Kidney (tissue), 14 donors: ENCODE measurements around the gene ZRSR2. TPM values are rescaled to one million over a fixed set of nuclear protein-coding genes. Genes with fewer than 3 reads are reported as not detected.

ENCODE experiments used
- DNase-seq, 5 donors: peaks; one replicate each; pipeline ENCODE4 v3.0.0-alpha.2; 2013 to 2020
- FAIRE-seq: peaks from 2 replicates; lab custom pipeline; 2012; peaks lifted over from hg19 to GRCh38; lab: Jason Lieb, UNC
- H3K27ac ChIP-seq, 2 donors: one replicate each; pipeline ENCODE4 v1.7.0; 2013; ENCODE audit warnings: low read depth in 2 of 2, low read length in 2 of 2, inconsistent platforms in 1 of 2
- H3K27me3 ChIP-seq: one replicate; pipeline ENCODE4 v1.7.1; 2013; ENCODE audit warnings: low read length, inconsistent platforms; ENCODE audit not compliant: control insufficient read depth, insufficient read depth
- H3K36me3 ChIP-seq, 3 donors: one replicate each; pipeline versions ENCODE4 v1.7.0 to v1.7.1; 2013; ENCODE audit warnings: low read length in 3 of 3, control low read depth in 1 of 3, inconsistent platforms in 1 of 3; ENCODE audit not compliant: insufficient read depth in 3 of 3, control insufficient read depth in 2 of 3
- H3K4me1 ChIP-seq, 3 donors: one replicate each; pipeline versions ENCODE4 v1.7.0 to v1.7.1; 2013; ENCODE audit warnings: low read length in 3 of 3, inconsistent platforms in 1 of 3, low read depth in 1 of 3; ENCODE audit not compliant: control insufficient read depth in 2 of 3, insufficient read depth in 2 of 3
- H3K4me3 ChIP-seq, 3 donors: one replicate each; pipeline versions ENCODE4 v1.7.0 to v1.8.1; 2013; ENCODE audit warnings: low read length in 3 of 3, control low read depth in 1 of 3, inconsistent platforms in 1 of 3
- H3K9ac ChIP-seq, 3 donors: one replicate each; pipeline versions ENCODE4 v1.7.0 to v1.7.1; 2013; ENCODE audit warnings: low read length in 3 of 3, control low read depth in 1 of 3, inconsistent platforms in 1 of 3
- H3K9me3 ChIP-seq, 3 donors: one replicate each; pipeline versions ENCODE4 v1.7.0 to v1.7.1; 2013; ENCODE audit warnings: low read length in 3 of 3, control low read depth in 1 of 3, inconsistent platforms in 1 of 3; ENCODE audit not compliant: control insufficient read depth in 2 of 3, insufficient read depth in 1 of 3
- intact Hi-C: fragments of 100-400 bp; cut with DNase I; formaldehyde crosslinking; loops from one replicate; pipeline ENCODE4 v1.11.1; 2022
- polyA plus RNA-seq: library from polyadenylated mRNA; stranded (reverse); fragments of 350-450 nt; fragmentation: Illumina TruSeq; extraction: RNeasy Lipid Tissue Mini Kit (QIAGEN cat#74804); gene quantifications from one replicate; pipeline ENCODE4 v1.2.3, GENCODE V29; 2014; ENCODE audit warnings: low read depth, low replicate concordance; ENCODE audit not compliant: insufficient read depth
- total RNA-seq: library from RNA; stranded (reverse); fragmentation: NEBNext Ultra II Directional; extraction: Animal tissue kit (Norgen Biotek cat#: 25700); gene quantifications from one replicate; pipeline ENCODE4 v1.2.1, GENCODE V29; 2021
- TF ChIP-seq, protein P1 (sequence below): IDR thresholded peaks from 3 replicates; pipeline ENCODE4 v1.5.1; 2012; ENCODE audit warnings: mild to moderate bottlenecking, moderate library complexity, borderline replicate concordance; ENCODE audit not compliant: insufficient read depth; ENCODE audit errors: extremely low read depth
- donor health status: control.
- donor health status: control.
- donor health status: control.
- donor health status: control.
- donor health status: control.
- donor health status: DM: yes; HTN: yes; CAD: no.
- donor health status: Normal renal cell carcinoma (clear cell type).

The ZRSR2 gene
- total and polyA plus RNA-seq, 2 donors from 2014 or later: 12.8 to 15.6 TPM

DNA sequence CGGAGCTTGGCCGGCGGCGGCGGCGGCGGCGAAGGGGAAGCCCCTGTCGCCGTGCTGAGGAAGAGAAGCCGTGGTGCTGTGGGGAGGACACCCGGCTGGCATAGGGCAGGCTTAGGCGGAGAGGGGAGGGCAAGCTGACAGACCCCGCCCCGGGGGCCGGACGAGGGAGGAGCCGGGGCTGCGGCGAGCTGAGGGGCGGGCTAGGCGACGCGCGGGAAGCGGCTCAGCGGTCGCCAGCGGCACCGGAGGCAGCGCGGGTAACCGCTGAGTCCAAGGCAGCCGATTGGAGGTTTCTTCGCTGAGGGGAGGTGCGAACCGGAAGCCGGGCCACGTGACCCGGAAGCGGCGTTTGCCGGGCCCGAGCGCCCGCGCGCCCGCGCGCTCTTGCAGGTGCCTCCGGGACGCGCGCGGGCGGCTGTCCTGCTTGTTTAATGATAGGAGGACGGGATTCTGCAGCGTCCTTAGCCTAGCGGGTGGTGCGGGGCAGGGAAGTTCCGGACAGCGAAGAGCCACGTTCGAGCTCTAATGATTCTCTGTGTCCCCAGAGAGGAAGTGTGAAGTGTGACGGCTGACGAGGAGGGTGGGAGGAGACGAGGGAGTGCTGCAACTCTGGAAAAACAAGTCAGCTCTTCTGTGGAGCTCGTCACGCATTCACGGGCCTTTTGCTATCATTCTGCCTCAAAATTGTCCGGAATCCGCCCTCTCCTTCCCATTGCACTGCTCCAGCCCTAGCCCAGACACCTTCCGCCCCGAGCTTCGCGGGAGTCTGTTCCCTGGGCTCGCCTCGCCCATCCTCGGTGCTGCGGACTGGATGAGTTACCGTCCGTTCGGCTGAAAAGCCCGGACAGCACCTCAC is 64.7 kb downstream of the ZRSR2 start, which contains the start of gene AP1S2:
TSS of gene AP1S2 (minus strand) at position 102 of the 856 bp plus-strand sequence. CDS start 2,289 bp downstream, outside the sequence.
- intact Hi-C loops: no loop called here
- TF ChIP-seq, protein P1, sequence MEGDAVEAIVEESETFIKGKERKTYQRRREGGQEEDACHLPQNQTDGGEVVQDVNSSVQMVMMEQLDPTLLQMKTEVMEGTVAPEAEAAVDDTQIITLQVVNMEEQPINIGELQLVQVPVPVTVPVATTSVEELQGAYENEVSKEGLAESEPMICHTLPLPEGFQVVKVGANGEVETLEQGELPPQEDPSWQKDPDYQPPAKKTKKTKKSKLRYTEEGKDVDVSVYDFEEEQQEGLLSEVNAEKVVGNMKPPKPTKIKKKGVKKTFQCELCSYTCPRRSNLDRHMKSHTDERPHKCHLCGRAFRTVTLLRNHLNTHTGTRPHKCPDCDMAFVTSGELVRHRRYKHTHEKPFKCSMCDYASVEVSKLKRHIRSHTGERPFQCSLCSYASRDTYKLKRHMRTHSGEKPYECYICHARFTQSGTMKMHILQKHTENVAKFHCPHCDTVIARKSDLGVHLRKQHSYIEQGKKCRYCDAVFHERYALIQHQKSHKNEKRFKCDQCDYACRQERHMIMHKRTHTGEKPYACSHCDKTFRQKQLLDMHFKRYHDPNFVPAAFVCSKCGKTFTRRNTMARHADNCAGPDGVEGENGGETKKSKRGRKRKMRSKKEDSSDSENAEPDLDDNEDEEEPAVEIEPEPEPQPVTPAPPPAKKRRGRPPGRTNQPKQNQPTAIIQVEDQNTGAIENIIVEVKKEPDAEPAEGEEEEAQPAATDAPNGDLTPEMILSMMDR: no peak
- Histone ChIP-seq H3K4me3 (peak within 1 kb of the TSS; percentile 79 to 91 (median 88)), H3K36me3 (no peaks in the 10 kb centered on the region), H3K27ac (peak within 1 kb of the TSS; percentile 78 to 85), H3K9me3 (no peaks in the 10 kb centered on the region), H3K4me1 (peaks cover 0 to 2% (median 0%) of the 10 kb centered on the region in 3 donors), H3K27me3 (peaks cover 34% of the 10 kb centered on the region), H3K9ac (peak within 1 kb of the TSS; percentile 60 to 85 (median 67))
- no peak for FAIRE-seq
- DNase-seq: peak; percentile 95 to 99 (median 96)

GRCh38 chrX:15855568-15856221 is 65.4 kb downstream of the ZRSR2 start:
- FAIRE-seq (no peak), DNase-seq (no peak)
- TF ChIP-seq, protein P1: no peak
- Histone ChIP-seq H3K27ac (peak overlapping the region; percentile 78 to 85), H3K9ac (peak overlapping the region; percentile 60 to 85 (median 67)), H3K27me3 (peaks cover 31% of the 10 kb centered on the region), H3K4me3 (peak overlapping the region; percentile 79 to 91 (median 88)), H3K4me1 (peaks cover 0 to 2% (median 0%) of the 10 kb centered on the region in 3 donors), H3K36me3 (no peaks in the 10 kb centered on the region), H3K9me3 (no peaks in the 10 kb centered on the region)
- intact Hi-C loops: no loop called here

DNA sequence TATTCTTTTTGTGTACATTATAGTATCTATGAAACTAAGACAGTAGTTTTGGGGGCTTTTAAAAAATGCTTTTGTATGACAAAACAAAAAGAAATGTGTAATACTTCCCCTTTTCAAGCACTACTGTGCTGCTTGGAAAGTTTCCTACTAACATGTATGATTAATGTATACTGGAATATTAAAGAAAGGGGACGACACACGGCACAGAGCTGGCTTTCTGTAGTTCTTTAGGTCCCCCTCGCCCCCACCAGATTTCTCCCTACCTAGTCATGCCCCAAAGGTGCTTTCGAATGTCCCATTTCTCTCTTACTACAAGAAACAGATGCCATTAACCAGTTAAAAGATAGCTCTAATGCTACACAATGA is 65.9 kb downstream of the ZRSR2 start:
- Histone ChIP-seq H3K9me3 (no peaks in the 10 kb centered on the region), H3K27ac (no peak overlapping the region), H3K9ac (no peak overlapping the region), H3K4me3 (no peak overlapping the region), H3K36me3 (no peaks in the 10 kb centered on the region), H3K4me1 (peaks cover 0 to 2% (median 0%) of the 10 kb centered on the region in 3 donors), H3K27me3 (peaks cover 25% of the 10 kb centered on the region)
- no peak for FAIRE-seq
- intact Hi-C loops: no loop called here
- DNase-seq: no peak
- TF ChIP-seq, protein P1: no peak
